Panc1 (cell line): ENCODE results near the gene USH2A. TPM values are rescaled to one million over a fixed set of nuclear protein-coding genes. Genes with fewer than 3 reads are reported as not detected.

Experiments
- ATAC-seq: fragments of 200-7000 bp; cut with Tn5 transposase; 2 replicates; pipeline ENCODE4 v1.9.1; 2020; ENCODE audit warnings: mild to moderate bottlenecking, moderate library complexity
- BruUV-seq: library from RNA; stranded (reverse); fragments of 400-500 nt; replicated peaks from 2 replicates; lab custom pipeline; 2021; lab: Mats Ljungman, UMichigan
- CTCF ChIA-PET: fragments of 300-600 bp; sonication (Branson Sonifier 250); formaldehyde crosslinking; loops from one replicate; lab custom pipeline; 2022; ENCODE audit warnings: antibody characterized with exemption; lab: Charles Lee
- POLR2A ChIA-PET: fragments of 300-600 bp; sonication (Branson Sonifier 250); formaldehyde crosslinking; loops from one replicate; lab custom pipeline; 2022; ENCODE audit warnings: antibody characterized with exemption; lab: Charles Lee
- DNase-seq: peaks from one replicate; pipeline ENCODE4 v3.0.0-alpha.2; 2010; ENCODE audit warnings: low read depth, low spot score
- H3K27ac ChIP-seq: 2 replicates; pipeline ENCODE4 v1.5.1; 2011; ENCODE audit warnings: mild to moderate bottlenecking, low read length, inconsistent platforms
- H3K27me3 ChIP-seq: fragments of 200-500 bp; sonication (Bioruptor generic); 2 replicates; pipeline ENCODE4 v1.6.0; 2014; ENCODE audit warnings: low read length, inconsistent platforms; ENCODE audit not compliant: control insufficient read depth, insufficient read depth
- H3K36me3 ChIP-seq: fragments of 200-500 bp; sonication (Bioruptor generic); 2 replicates; pipeline ENCODE4 v1.5.1; 2014; ENCODE audit warnings: inconsistent platforms, mild to moderate bottlenecking, low read length, moderate library complexity; ENCODE audit not compliant: control insufficient read depth, insufficient read depth
- H3K4me1 ChIP-seq: 2 replicates; pipeline ENCODE4 v1.5.1; 2011; ENCODE audit warnings: inconsistent platforms, mild to moderate bottlenecking, low read length, moderate library complexity; ENCODE audit not compliant: control insufficient read depth, insufficient read depth
- H3K4me3 ChIP-seq, 2 experiments: 2 replicates each; pipeline ENCODE4 v1.5.1; 2011 to 2012; ENCODE audit warnings: low read depth in 2 of 2, low read length in 2 of 2, mild to moderate bottlenecking in 2 of 2, inconsistent platforms in 1 of 2, moderate library complexity in 1 of 2
- H3K9me3 ChIP-seq: fragments of 200-500 bp; sonication (Bioruptor generic); 2 replicates; pipeline ENCODE4 v1.5.1; 2014; ENCODE audit warnings: low read depth, mild to moderate bottlenecking, inconsistent platforms, low read length, moderate library complexity; ENCODE audit not compliant: control insufficient read depth, insufficient read depth
- CTCF ChIP-seq: fragments of 450-650 bp; IDR thresholded peaks from 2 replicates; pipeline ENCODE4 v1.5.1; 2017; ENCODE audit warnings: mild to moderate bottlenecking
- POLR2AphosphoS5 ChIP-seq: IDR thresholded peaks from 2 replicates; pipeline ENCODE4 v1.6.1; 2012; ENCODE audit warnings: mild to moderate bottlenecking, low read depth, low read length, moderate library complexity
- REST ChIP-seq, 2 experiments: IDR thresholded peaks; 2 replicates each; pipeline ENCODE4 v1.6.1; 2011 to 2012; ENCODE audit warnings: low read depth in 2 of 2, control low read depth in 1 of 2, low read length in 1 of 2, mild to moderate bottlenecking in 1 of 2, moderate library complexity in 1 of 2; ENCODE audit not compliant: insufficient read depth in 1 of 2
- SIN3A ChIP-seq: IDR thresholded peaks from 2 replicates; pipeline ENCODE4 v1.6.1; 2012; ENCODE audit warnings: low read depth, mild to moderate bottlenecking, low read length, moderate library complexity, borderline replicate concordance; ENCODE audit not compliant: insufficient read depth
- TCF7L2 ChIP-seq: IDR thresholded peaks from 2 replicates; pipeline ENCODE4 v1.6.1; 2011; ENCODE audit warnings: mild to moderate bottlenecking, low read depth, low read length, inconsistent platforms
- in situ Hi-C: cut with HindIII; loops from 2 replicates; pipeline ENCODE4 v1.10.0; 2016; ENCODE audit warnings: low sequenced_read_pairs, low pct_unique_long_range_greater_than_20kb
- intact Hi-C: fragments of 100-400 bp; cut with micrococcal nuclease; formaldehyde crosslinking; loops from one replicate; pipeline ENCODE4 v1.10.0; 2022; ENCODE audit not compliant: unreplicated experiment
- total RNA-seq: library from RNA; stranded (reverse); gene quantifications from one replicate; pipeline ENCODE4 v1.2.1, GENCODE V29; 2021; ENCODE audit not compliant: unreplicated experiment

The USH2A gene
- total RNA-seq, 1 experiment from 2014 or later, result not detected

GRCh38 chr1:216193839-216194443 is 229.3 kb downstream of the USH2A start:
- H3K4me3 ChIP-seq, result no peak overlapping the region
- H3K27me3 ChIP-seq, result no peaks in the 10 kb centered on the region
- in situ Hi-C loops (no loop called here), intact Hi-C loops (no loop called here)
- no peaks in the 10 kb centered on the region for H3K36me3 ChIP-seq
- no peak overlapping the region for H3K27ac ChIP-seq
- no peaks in the 10 kb centered on the region for H3K4me1 ChIP-seq
- no peaks in the 10 kb centered on the region for H3K9me3 ChIP-seq
- no TSS peak for BruUV-seq
- ATAC-seq (no peak), DNase-seq (no peak)
- ChIA-PET CTCF (no interaction called here), POLR2A (no interaction called here)
- TF ChIP-seq POLR2AphosphoS5, result no peak
- no peak for TF ChIP-seq REST (IDR thresholded peaks at IDR 0.05; ENCODE audit: insufficient read depth in 1 of 2, low read depth in 2 of 2, low read length in 1 of 2)
- peak; percentile 19; the same call in 1 of the 2 replicates for TF ChIP-seq CTCF

- no peak overlapping the region for H3K4me3 ChIP-seq
- no peaks in the 10 kb centered on the region for H3K4me1 ChIP-seq
- no peak overlapping the region for H3K27ac ChIP-seq
- TF ChIP-seq TCF7L2 (no peak), CTCF (no peak), POLR2AphosphoS5 (no peak), REST (IDR thresholded peaks at IDR 0.05; ENCODE audit: insufficient read depth in 1 of 2, low read depth in 2 of 2, low read length in 1 of 2) (no peak), SIN3A (no peak)
- intact Hi-C loops (no loop called here), in situ Hi-C loops (no loop called here)
- no TSS peak for BruUV-seq
- H3K9me3 ChIP-seq, result no peaks in the 10 kb centered on the region; the same call in 1 of the 2 replicates
- H3K27me3 ChIP-seq, result no peaks in the 10 kb centered on the region
- ChIA-PET CTCF (interaction anchor here (0.7 kb wide), 1 partner anchor 17 kb away, joined by 3 read pairs; no protein-coding TSS in a partner anchor), POLR2A (no interaction called here)
- no peaks in the 10 kb centered on the region for H3K36me3 ChIP-seq
- ATAC-seq, result no peak
- DNase-seq, result no peak
Observed at GRCh38 chr1:216190438-216190837, 232.8 kb downstream of the USH2A start.
